Kidney epithelial cell (primary cell): ENCODE results near the gene NCKAP1. TPM values are rescaled to one million over a fixed set of nuclear protein-coding genes. Genes with fewer than 3 reads are reported as not detected.
"Not testable (repeated sequence)": the region's sequence is repeated elsewhere in the genome, so short reads cannot be mapped to it uniquely, and the experiment has no call there.

Experiments used
- DNase-seq: peaks from one replicate; pipeline ENCODE4 v3.0.0-alpha.2; 2010; ENCODE audit warnings: low read depth
- H3K27me3 ChIP-seq: 2 replicates; pipeline ENCODE4 v1.6.0; 2011; ENCODE audit warnings: low read length; ENCODE audit not compliant: control insufficient read depth, insufficient read depth
- H3K36me3 ChIP-seq: 2 replicates; pipeline ENCODE4 v1.5.1; 2011; ENCODE audit warnings: low read length; ENCODE audit not compliant: control insufficient read depth, insufficient read depth
- H3K4me3 ChIP-seq: 2 replicates; pipeline ENCODE4 v1.5.1; 2011; ENCODE audit warnings: low read depth, mild to moderate bottlenecking, control low read depth, low read length
- CTCF ChIP-seq: IDR thresholded peaks from 2 replicates; pipeline ENCODE4 v1.5.1; 2011; ENCODE audit warnings: mild to moderate bottlenecking, moderate library complexity, low read length, control low read depth, inconsistent platforms; ENCODE audit not compliant: insufficient read depth, poor library complexity, severe bottlenecking
- total RNA-seq: library from RNA; depleted of rRNA; stranded (reverse); fragments of >200 nt; gene quantifications from 2 replicates; pipeline ENCODE4 v1.2.3, GENCODE V29; 2015

Gene NCKAP1
- total RNA-seq, 1 donor from 2014 or later, result 189 TPM

GRCh38 chr2:182895169-182895568 lies 143.1 kb downstream of the NCKAP1 start:
- Histone ChIP-seq H3K36me3 (no peaks in the 10 kb centered on the region), H3K4me3 (no peak overlapping the region), H3K27me3 (no peaks in the 10 kb centered on the region)
- no peak for DNase-seq
- TF ChIP-seq CTCF, result no peak

GRCh38 chr2:182894174-182894573 lies 144.1 kb downstream of the NCKAP1 start:
- no peaks in the 10 kb centered on the region for H3K27me3 ChIP-seq
- no peaks in the 10 kb centered on the region for H3K36me3 ChIP-seq
- TF ChIP-seq CTCF, result no peak
- H3K4me3 ChIP-seq, result no peak overlapping the region
- no peak for DNase-seq

GRCh38 chr2:182893666-182894065 lies 144.6 kb downstream of the NCKAP1 start:
- no peak for TF ChIP-seq CTCF
- Histone ChIP-seq H3K4me3 (no peak overlapping the region), H3K36me3 (no peaks in the 10 kb centered on the region), H3K27me3 (no peaks in the 10 kb centered on the region)
- no peak for DNase-seq

- not testable (repeated sequence) for H3K36me3 ChIP-seq, H3K27me3 ChIP-seq, H3K4me3 ChIP-seq, DNase-seq
These were observed 145.2 kb downstream of the NCKAP1 start for GRCh38 chr2:182893035-182893434.

GRCh38 chr2:182891611-182892010 lies 146.6 kb downstream of the NCKAP1 start:
- H3K36me3 ChIP-seq, result no peaks in the 10 kb centered on the region
- no peak overlapping the region for H3K4me3 ChIP-seq
- no peak for TF ChIP-seq CTCF
- no peak for DNase-seq
- no peaks in the 10 kb centered on the region for H3K27me3 ChIP-seq

- DNase-seq, result no peak
- no peak for TF ChIP-seq CTCF
- H3K36me3 ChIP-seq, result no peaks in the 10 kb centered on the region
- H3K4me3 ChIP-seq, result no peak overlapping the region
- H3K27me3 ChIP-seq, result no peaks in the 10 kb centered on the region
These were observed 147.4 kb downstream of the NCKAP1 start for GRCh38 chr2:182890773-182891378.
